ENCODE data around the gene C10orf90.

- TF ChIP-seq CTCF (conservative IDR thresholded peaks at IDR 0.05) (no peak), EZH2 (IDR thresholded peaks at IDR 0.05; ENCODE audit: low read depth) (no peak)
Observed at GRCh38 chr10:126425032-126425431, 245.5 kb downstream of the C10orf90 start.

Measured in PC-9 (cell line).